GM12878 (cell line): Measurements from ENCODE around the gene UBR3. TPM values are rescaled to one million over a fixed set of nuclear protein-coding genes. Genes with fewer than 3 reads are reported as not detected.

Experiments used
- ATAC-seq: fragments of 200-7000 bp; cut with Tn5 transposase; 3 replicates; pipeline ENCODE4 v1.9.1; 2020; ENCODE audit warnings: mild to moderate bottlenecking, moderate library complexity
- BruUV-seq: library from RNA; stranded (reverse); fragments of 400-500 nt; replicated peaks from 2 replicates; lab custom pipeline; 2021; lab: Mats Ljungman, UMichigan
- CTCF ChIA-PET: fragments of 300-600 bp; sonication (Branson Sonifier 250); formaldehyde crosslinking; extraction: SDS; loops from one replicate; lab custom pipeline; 2021; ENCODE audit warnings: inconsistent platforms; lab: Yijun Ruan, JAX
- POLR2A ChIA-PET: fragments of 350-600 bp; formaldehyde crosslinking; extraction: SDS; loops from one replicate; lab custom pipeline; 2021; ENCODE audit warnings: inconsistent platforms; lab: Charles Lee
- RAD21 ChIA-PET: fragments of 300-600 bp; sonication (Branson Sonifier 250); formaldehyde crosslinking; loops from one replicate; lab custom pipeline; 2023; ENCODE audit warnings: antibody characterized with exemption; ENCODE audit not compliant: unreplicated experiment; lab: Charles Lee
- SMC1A ChIA-PET: fragments of 300-600 bp; sonication (Branson Sonifier 250); formaldehyde crosslinking; loops from one replicate; lab custom pipeline; 2023; ENCODE audit not compliant: unreplicated experiment, uncharacterized antibody; lab: Charles Lee
- DNase-seq: peaks from one replicate; pipeline ENCODE4 v3.0.0-alpha.2; 2011; ENCODE audit warnings: low read depth, low spot score
- FAIRE-seq: peaks from 3 replicates; lab custom pipeline; 2011; peaks lifted over from hg19 to GRCh38; lab: Jason Lieb, UNC
- H2AFZ ChIP-seq: 2 replicates; pipeline ENCODE4 v1.6.0; 2011; ENCODE audit warnings: low read depth, low read length, control low read depth; ENCODE audit not compliant: control insufficient read depth
- H3K27ac ChIP-seq: 2 replicates; pipeline ENCODE4 v1.5.1; 2011; ENCODE audit warnings: control low read depth; ENCODE audit not compliant: control insufficient read depth, insufficient read depth
- H3K27me3 ChIP-seq, 2 experiments: replicated peaks in 1 of 2; 2 replicates each; pipeline versions ENCODE4 v1.6.0 to v1.6.1; 2011; ENCODE audit warnings: low read length in 1 of 2; ENCODE audit not compliant: control insufficient read depth in 2 of 2, insufficient read depth in 2 of 2
- H3K36me3 ChIP-seq, 2 experiments: 2 replicates each; pipeline ENCODE4 v1.5.1; 2011; ENCODE audit warnings: low read length in 1 of 2; ENCODE audit not compliant: control insufficient read depth in 2 of 2, insufficient read depth in 2 of 2
- H3K4me1 ChIP-seq: 2 replicates; pipeline ENCODE4 v1.6.1; 2011; ENCODE audit warnings: mild to moderate bottlenecking, low read length, moderate library complexity, mixed read lengths; ENCODE audit not compliant: control insufficient read depth, insufficient read depth
- H3K4me2 ChIP-seq: 2 replicates; pipeline ENCODE4 v1.6.0; 2011; ENCODE audit warnings: control low read depth; ENCODE audit not compliant: control insufficient read depth, insufficient read depth
- H3K4me3 ChIP-seq: fragments of 200-600 bp; sonication (generic); 2 replicates; pipeline ENCODE4 v1.5.1; 2016
- H3K79me2 ChIP-seq: 2 replicates; pipeline ENCODE4 v1.6.0; 2011; ENCODE audit warnings: low read length; ENCODE audit not compliant: control insufficient read depth, insufficient read depth
- H3K9ac ChIP-seq: 2 replicates; pipeline ENCODE4 v1.8.0; 2011; ENCODE audit warnings: low read length, control low read depth, mixed read lengths; ENCODE audit not compliant: control insufficient read depth, insufficient read depth
- H3K9me3 ChIP-seq: replicated peaks from 3 replicates; pipeline ENCODE4 v1.5.1; 2011; ENCODE audit warnings: mild to moderate bottlenecking, low read length; ENCODE audit not compliant: control insufficient read depth, insufficient read depth
- H4K20me1 ChIP-seq: 2 replicates; pipeline ENCODE4 v1.6.0; 2011; ENCODE audit not compliant: control insufficient read depth, insufficient read depth
- ATF2 ChIP-seq: IDR thresholded peaks from 2 replicates; pipeline ENCODE4 v1.6.1; 2012; ENCODE audit warnings: low read length, inconsistent platforms
- CREB1 ChIP-seq: IDR thresholded peaks from 2 replicates; pipeline ENCODE4 v1.6.1; 2012; ENCODE audit warnings: low read depth, mild to moderate bottlenecking, inconsistent platforms
- CREM ChIP-seq: IDR thresholded peaks from 2 replicates; pipeline ENCODE4 v1.6.1; 2014; ENCODE audit warnings: antibody characterized with exemption, low read depth
- IRF4 ChIP-seq: IDR thresholded peaks from 2 replicates; pipeline ENCODE4 v1.6.1; 2011; ENCODE audit warnings: low read depth, low read length
- RB1 ChIP-seq: fragments of 450-650 bp; formaldehyde crosslinking; IDR thresholded peaks from 2 replicates; pipeline ENCODE4 v1.6.1; 2017; ENCODE audit warnings: mild to moderate bottlenecking, borderline replicate concordance
- TCF3 ChIP-seq: IDR thresholded peaks from 2 replicates; pipeline ENCODE4 v1.6.1; 2012; ENCODE audit warnings: low read depth, mild to moderate bottlenecking, low read length, borderline replicate concordance; ENCODE audit not compliant: insufficient read depth
- ZBED1 ChIP-seq: IDR thresholded peaks from 2 replicates; pipeline ENCODE4 v1.6.1; 2016; ENCODE audit warnings: borderline replicate concordance
- ZBTB40 ChIP-seq: fragments of 450-650 bp; IDR thresholded peaks from 2 replicates; pipeline ENCODE4 v1.6.1; 2016; ENCODE audit warnings: mild to moderate bottlenecking, moderate library complexity, borderline replicate concordance
- ZSCAN29 ChIP-seq: fragments of 450-650 bp; IDR thresholded peaks from 2 replicates; pipeline ENCODE4 v1.6.1; 2017; ENCODE audit warnings: mild to moderate bottlenecking, moderate library complexity
- WGBS: methylation state at CpG from one replicate; pipeline ENCODE4 v1.1.6; 2016; ENCODE audit warnings: low lambda C conversion rate; ENCODE audit not compliant: insufficient replicate concordance, insufficient coverage; ENCODE audit errors: missing lambda C conversion rate; 5-methylcytosine and 5-hydroxymethylcytosine counted together
- in situ Hi-C: fragments of 300-500 bp; cut with MboI; formaldehyde crosslinking; loops from 9 replicates; pipeline ENCODE4 v1.14.3; 2018; ENCODE audit warnings: mixed read lengths
- intact Hi-C: fragments of 100-400 bp; cut with micrococcal nuclease; formaldehyde crosslinking; loops from one replicate; pipeline ENCODE4 v1.14.2; 2022; ENCODE audit not compliant: unreplicated experiment
- polyA plus RNA-seq, 11 experiments: library from polyadenylated mRNA; depleted of rRNA in 4 of 11; unstranded in 6 of 11; stranded (reverse) in 5 of 11; fragments of >200 nt; fragmentation: Nextera tagmentation in 4 of 11; fragmentation: Illumina TruSeq in 1 of 11; extraction: Ambion mirVana in 4 of 11; extraction: Trizol in 1 of 11; gene quantifications; 1 replicate in 1 of 11; 2 replicates in 10 of 11; pipeline versions ENCODE4 v1.2.1 to v1.2.3, GENCODE V29; 2011 to 2016; ENCODE audit warnings: inconsistent platforms in 2 of 11, missing spikeins in 2 of 11, low read depth in 1 of 11
- total RNA-seq, 4 experiments: library from RNA; depleted of rRNA in 3 of 4; stranded (reverse); fragments of >200 nt in 3 of 4; fragmentation: Illumina TruSeq in 1 of 4; extraction: Trizol in 1 of 4; gene quantifications; 2 replicates each; pipeline versions ENCODE4 v1.2.1 to v1.2.3, GENCODE V29; 2013 to 2021

Gene UBR3
- total and polyA plus RNA-seq, 10 of the 15 experiments (the other 5 are each of a cell fraction or from before 2014, with no cell fraction given): 3.8 to 22.9 (median 11.2) TPM

DNA sequence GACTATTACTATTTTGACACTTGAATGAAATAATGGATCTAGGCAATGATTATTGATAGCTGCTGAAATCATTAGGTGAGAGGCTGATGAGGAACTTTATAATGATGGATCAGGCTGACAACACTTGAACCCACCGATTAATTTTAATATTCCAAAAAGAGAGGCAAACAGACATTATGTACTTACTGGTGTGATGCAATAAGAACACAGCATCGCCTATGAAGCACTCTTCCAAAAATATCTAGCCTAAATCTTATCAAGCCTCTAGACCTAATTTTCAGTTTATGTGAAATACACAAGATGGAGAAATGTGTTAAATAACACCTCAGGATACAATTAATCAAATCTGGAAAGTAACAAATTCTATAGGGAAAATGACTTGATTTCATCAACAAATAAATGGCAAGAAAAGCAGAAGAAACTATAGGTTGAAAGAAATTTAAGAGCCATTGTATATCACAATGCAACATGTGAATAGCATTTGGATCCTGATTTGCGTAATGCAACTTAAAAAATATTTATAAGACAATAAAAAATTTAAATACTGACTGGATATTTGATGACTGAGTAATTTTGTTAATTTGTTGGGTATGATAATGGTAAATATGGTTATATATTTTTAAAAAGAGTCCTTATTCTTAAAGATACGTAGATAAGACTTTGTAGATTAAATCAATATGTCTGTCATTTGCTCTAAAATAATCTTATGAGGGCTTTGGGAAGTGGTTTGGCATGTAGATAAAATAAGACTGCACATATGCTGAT lies 45.8 kb upstream of the UBR3 start:
- Histone ChIP-seq H3K36me3 (no peaks in the 10 kb centered on the region), H3K4me1 (no peaks in the 10 kb centered on the region), H4K20me1 (no peaks in the 10 kb centered on the region), H2AFZ (no peak overlapping the region), H3K9me3 (no peaks in the 10 kb centered on the region), H3K27me3 (no peaks in the 10 kb centered on the region), H3K9ac (no peak overlapping the region), H3K27ac (no peak overlapping the region), H3K4me2 (no peak overlapping the region), H3K79me2 (no peaks in the 10 kb centered on the region), H3K4me3 (no peak overlapping the region)
- WGBS: 82% methylated on average over 4 of the region's 4 CpGs
- no peak for FAIRE-seq
- ChIA-PET RAD21 (no interaction called here), POLR2A (no interaction called here), CTCF (interaction anchor here (1.0 kb wide), 1 partner anchor 11 kb away, joined by 4 read pairs; no protein-coding TSS in a partner anchor), SMC1A (interaction anchor here (0.5 to 0.6 kb wide), 2 partner anchors 151 to 274 kb away, joined by 3 read pairs; no protein-coding TSS in a partner anchor)
- intact Hi-C loops: no loop called here
- no peak for ATAC-seq
- BruUV-seq: no TSS peak
- no peak for DNase-seq
- in situ Hi-C loops: no loop called here
- TF ChIP-seq ZBTB40 (no peak), IRF4 (no peak), CREM (no peak), ZBED1 (no peak), ATF2 (no peak), RB1 (no peak), ZSCAN29 (no peak), TCF3 (no peak), CREB1 (no peak)
